PC-3 (cell line): ENCODE data around the gene ASB12. TPM values are rescaled to one million over a fixed set of nuclear protein-coding genes. Genes with fewer than 3 reads are reported as not detected.

Source experiments
- ATAC-seq: fragments of 200-7000 bp; cut with Tn5 transposase; 2 replicates; pipeline ENCODE4 v1.9.1; 2020; ENCODE audit warnings: mild to moderate bottlenecking, moderate library complexity
- BruUV-seq: library from RNA; stranded (reverse); fragments of 400-500 nt; replicated peaks from 2 replicates; lab custom pipeline; 2021; lab: Mats Ljungman, UMichigan
- CTCF ChIA-PET: fragments of 300-600 bp; sonication (Branson Sonifier 250); formaldehyde crosslinking; loops from one replicate; lab custom pipeline; 2022; ENCODE audit warnings: antibody characterized with exemption; lab: Charles Lee
- POLR2A ChIA-PET: fragments of 300-600 bp; sonication (Branson Sonifier 250); formaldehyde crosslinking; loops from one replicate; lab custom pipeline; 2022; ENCODE audit warnings: antibody characterized with exemption; ENCODE audit not compliant: unreplicated experiment; lab: Charles Lee
- DNase-seq: peaks from one replicate; pipeline ENCODE4 v3.0.0-alpha.2; 2015
- H2AFZ ChIP-seq: fragments of 300-600 bp; sonication (generic); 2 replicates; pipeline ENCODE4 v1.6.0; 2016; ENCODE audit warnings: antibody characterized with exemption, low read length
- H3F3A ChIP-seq: fragments of 300-600 bp; sonication (generic); one replicate; pipeline ENCODE4 v1.6.0; 2017; ENCODE audit warnings: antibody characterized with exemption, low read length, control low read depth, mild to moderate bottlenecking; ENCODE audit not compliant: unreplicated experiment
- H3K27ac ChIP-seq: fragments of 300-600 bp; sonication (generic); 2 replicates; pipeline ENCODE4 v1.5.1; 2016; ENCODE audit warnings: mild to moderate bottlenecking, low read length
- H3K27me3 ChIP-seq: fragments of 300-600 bp; sonication (generic); 2 replicates; pipeline ENCODE4 v1.6.1; 2016; ENCODE audit warnings: low read length, mixed read lengths
- H3K36me3 ChIP-seq: fragments of 300-600 bp; sonication (generic); 2 replicates; pipeline ENCODE4 v1.6.1; 2016; ENCODE audit warnings: low read depth, mixed run types, low read length, mixed read lengths
- H3K4me1 ChIP-seq: fragments of 300-600 bp; sonication (generic); 2 replicates; pipeline ENCODE4 v1.5.1; 2016; ENCODE audit warnings: low read length; ENCODE audit not compliant: insufficient read depth
- H3K4me2 ChIP-seq: fragments of 300-600 bp; sonication (generic); 2 replicates; pipeline ENCODE4 v1.6.0; 2016; ENCODE audit warnings: low read length
- H3K4me3 ChIP-seq: fragments of 300-600 bp; sonication (generic); 2 replicates; pipeline ENCODE4 v1.5.1; 2016; ENCODE audit warnings: mild to moderate bottlenecking, low read length, mixed read lengths
- H3K79me2 ChIP-seq: fragments of 300-600 bp; sonication (generic); 2 replicates; pipeline ENCODE4 v1.6.1; 2017; ENCODE audit warnings: low read length, mixed read lengths
- H3K9ac ChIP-seq: fragments of 300-600 bp; sonication (generic); 2 replicates; pipeline ENCODE4 v1.6.0; 2016; ENCODE audit warnings: mild to moderate bottlenecking, low read length
- H3K9me2 ChIP-seq: fragments of 300-600 bp; sonication (generic); replicated peaks from 2 replicates; pipeline ENCODE4 v1.6.1; 2016; ENCODE audit warnings: mixed run types, low read length, mixed read lengths
- H3K9me3 ChIP-seq: fragments of 300-600 bp; sonication (generic); 2 replicates; pipeline ENCODE4 v1.6.1; 2016; ENCODE audit warnings: low read length, mixed read lengths
- H4K20me1 ChIP-seq: fragments of 300-600 bp; sonication (generic); 2 replicates; pipeline ENCODE4 v1.6.1; 2016; ENCODE audit warnings: low read length, mixed read lengths
- CTCF ChIP-seq: fragments of 300-600 bp; sonication (generic); conservative IDR thresholded peaks from 2 replicates; pipeline ENCODE4 v1.5.1; 2017; ENCODE audit warnings: antibody characterized with exemption, low read depth, mild to moderate bottlenecking, low read length
- EZH2 ChIP-seq: fragments of 300-600 bp; sonication (generic); IDR thresholded peaks from one replicate; pipeline ENCODE4 v1.6.1; 2017; ENCODE audit warnings: antibody characterized with exemption, mild to moderate bottlenecking, low read length; ENCODE audit not compliant: unreplicated experiment
- EZH2phosphoT487 ChIP-seq: fragments of 300-600 bp; sonication (generic); IDR thresholded peaks from 2 replicates; pipeline ENCODE4 v1.6.1; 2018; ENCODE audit warnings: mild to moderate bottlenecking, antibody characterized with exemption, low read length, borderline replicate concordance
- intact Hi-C: fragments of 100-400 bp; cut with micrococcal nuclease; formaldehyde crosslinking; loops from 2 replicates; pipeline ENCODE4 v1.9.0; 2023
- total RNA-seq: library from RNA; depleted of rRNA; stranded (reverse); fragments of >200 nt; gene quantifications from 2 replicates; pipeline ENCODE4 v1.2.3, GENCODE V29; 2014

ASB12 gene
- total RNA-seq, 1 experiment from 2014 or later: not detected

- H3K9ac ChIP-seq: peak overlapping the region; percentile 86
- intact Hi-C loops: loop anchor here (2.0 to 5.0 kb wide), 2 partner anchors 187 to 450 kb away; a partner anchor contains a TSS
- H3K36me3 ChIP-seq: no peaks in the 10 kb centered on the region
- peaks cover 17% of the 10 kb centered on the region for H3K4me1 ChIP-seq
- peak overlapping the region; percentile 88 for H3K4me3 ChIP-seq
- no TSS peak for BruUV-seq
- CTCF ChIA-PET: no interaction called here
- H4K20me1 ChIP-seq: no peaks in the 10 kb centered on the region
- H3K27me3 ChIP-seq: no peaks in the 10 kb centered on the region
- ATAC-seq (peak; percentile 17), DNase-seq (peak; percentile 25)
- H3K4me2 ChIP-seq: peak overlapping the region; percentile 95
- H3K27ac ChIP-seq: peak overlapping the region; percentile 57
- POLR2A ChIA-PET: no interaction called here
- peaks cover 20% of the 10 kb centered on the region for H3K79me2 ChIP-seq
- TF ChIP-seq EZH2phosphoT487: no peak
- TF ChIP-seq EZH2: no peak
- no peak for TF ChIP-seq CTCF
- H3K9me3 ChIP-seq: no peaks in the 10 kb centered on the region
- H3F3A ChIP-seq: no peaks in the 10 kb centered on the region
- H3K9me2 ChIP-seq: no peaks in the 10 kb centered on the region
- H2AFZ ChIP-seq: peak overlapping the region; percentile 92
These were observed 25.5 kb downstream of the ASB12 start for GRCh38 chrX:64204701-64205440.

- POLR2A ChIA-PET: no interaction called here
- Histone ChIP-seq H4K20me1 (no peaks in the 10 kb centered on the region), H3K27ac (no peak overlapping the region), H3K79me2 (peaks cover 20% of the 10 kb centered on the region), H3K9me2 (no peaks in the 10 kb centered on the region), H3K4me3 (peak overlapping the region; percentile 88), H3K4me1 (peaks cover 17% of the 10 kb centered on the region), H3K36me3 (no peaks in the 10 kb centered on the region), H2AFZ (peak overlapping the region; percentile 90), H3K27me3 (no peaks in the 10 kb centered on the region), H3K9me3 (no peaks in the 10 kb centered on the region), H3K4me2 (peak overlapping the region; percentile 95), H3F3A (no peaks in the 10 kb centered on the region), H3K9ac (peak overlapping the region; percentile 86)
- CTCF ChIA-PET: no interaction called here
- DNase-seq (no peak), ATAC-seq (no peak)
- no peak for TF ChIP-seq CTCF
- TF ChIP-seq EZH2: no peak
- intact Hi-C loops: loop anchor here (2.0 kb wide), 1 partner anchor 449 kb away; a partner anchor contains a TSS
- no TSS peak for BruUV-seq
These were observed 26.2 kb downstream of the ASB12 start for GRCh38 chrX:64204252-64204651.

- intact Hi-C loops: no loop called here
- DNase-seq: no peak
- BruUV-seq: TSS peak; percentile 27
These were observed 27.5 kb downstream of the ASB12 start for GRCh38 chrX:64202808-64203325.

More at GRCh38 chrX:64202808-64203325, 27.5 kb downstream of the ASB12 start:
- ChIA-PET POLR2A (no interaction called here), CTCF (no interaction called here)
- H3K4me3 ChIP-seq: no peak overlapping the region
- H2AFZ ChIP-seq: no peak overlapping the region
- H4K20me1 ChIP-seq: no peaks in the 10 kb centered on the region
- no peaks in the 10 kb centered on the region for H3K9me2 ChIP-seq
- H3K79me2 ChIP-seq: peaks cover 20% of the 10 kb centered on the region
- no peaks in the 10 kb centered on the region for H3K27me3 ChIP-seq
- H3K4me1 ChIP-seq: peaks cover 17% of the 10 kb centered on the region
- H3K36me3 ChIP-seq: no peaks in the 10 kb centered on the region
- no peak overlapping the region for H3K4me2 ChIP-seq
- no peak for ATAC-seq
- H3K9me3 ChIP-seq: no peaks in the 10 kb centered on the region
- H3K9ac ChIP-seq: no peak overlapping the region
- no peak overlapping the region for H3K27ac ChIP-seq
- no peak for TF ChIP-seq CTCF
- H3F3A ChIP-seq: no peaks in the 10 kb centered on the region
